ENCODE data around the gene CALB2.

- TF ChIP-seq CTCF (IDR thresholded peaks at IDR 0.05) (no peak), E2F4 (CRISPR knock-in tag; IDR thresholded peaks at IDR 0.05; ENCODE audit: borderline replicate concordance, low read depth) (no peak), MAX (CRISPR knock-in tag; IDR thresholded peaks at IDR 0.05) (no peak; the same call in 1 of the 2 replicates)
Observed at GRCh38 chr16:71387045-71387871, 28.7 kb downstream of the CALB2 start.

Measured in WTC11 (cell line).